Activated CD8-positive, alpha-beta memory T cell treated with anti-CD3 and anti-CD28 coated beads for 1 hour (primary cell): ENCODE measurements around the gene TRPM5.

Experiments used
- DNase-seq, 2 donors: peaks; one replicate each; pipeline ENCODE4 v3.0.0-alpha.2; 2020; ENCODE audit warnings: low read depth in 1 of 2; ENCODE audit errors: extremely low read depth in 1 of 2

TRPM5 gene

DNA sequence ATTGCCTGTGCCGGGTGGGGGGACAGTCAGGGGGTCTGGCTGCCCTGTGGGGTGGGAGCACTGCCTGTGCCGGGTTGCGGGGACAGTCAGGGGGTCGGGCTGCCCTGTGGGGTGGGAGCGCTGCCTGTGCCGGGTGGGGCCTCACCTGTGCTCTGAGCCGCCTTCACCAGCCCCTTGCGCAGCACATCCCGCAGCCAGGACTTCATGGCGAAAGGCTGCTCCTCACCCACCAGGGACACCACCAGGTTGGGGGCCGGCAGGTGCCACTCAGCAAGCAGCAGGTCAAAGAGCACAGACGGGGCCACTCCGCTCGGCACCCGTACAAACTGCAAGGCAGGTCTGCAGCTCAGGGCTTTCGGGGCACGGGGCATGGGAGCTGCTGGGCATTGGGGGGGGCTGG, 22.3 kb downstream of the TRPM5 start:
- no peak for DNase-seq

DNA sequence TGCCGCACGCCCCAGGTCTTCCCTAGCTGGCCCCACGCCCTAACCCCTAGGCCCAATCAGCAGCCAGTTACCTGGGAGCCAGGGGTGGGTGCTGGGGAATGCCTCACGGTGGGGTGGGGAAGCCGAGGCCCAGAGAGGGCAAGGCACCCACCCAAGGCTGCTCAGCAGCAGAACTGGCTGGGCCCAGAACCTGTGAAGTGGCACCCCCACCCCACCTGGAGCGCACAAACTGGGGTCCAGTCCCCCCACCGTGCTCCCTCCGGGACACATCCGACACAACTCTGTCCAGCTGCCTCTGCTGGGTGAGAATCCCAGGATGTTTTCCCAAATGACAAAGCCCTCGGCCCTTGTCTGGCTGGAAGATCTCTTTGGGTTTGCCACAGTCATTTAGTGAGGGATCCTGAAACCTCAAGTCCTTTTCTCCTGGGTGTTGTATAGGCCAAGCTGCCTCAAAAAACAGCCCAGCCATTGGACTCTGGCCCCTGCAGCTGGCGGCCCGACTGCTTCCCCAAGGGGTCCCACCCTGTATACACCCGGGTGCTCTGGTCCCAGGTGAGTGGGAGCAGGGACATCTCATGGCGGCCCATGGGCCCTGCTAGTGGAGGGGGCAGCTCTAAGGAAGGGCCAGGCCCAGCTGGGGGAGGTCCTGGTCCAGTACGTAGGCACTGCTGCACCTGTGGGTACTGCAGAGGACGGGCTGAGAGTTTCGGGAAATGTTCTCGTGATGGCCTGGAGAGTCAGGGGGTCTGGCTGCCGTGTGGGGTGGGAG, 22.9 kb downstream of the TRPM5 start:
- no peak for DNase-seq

DNA sequence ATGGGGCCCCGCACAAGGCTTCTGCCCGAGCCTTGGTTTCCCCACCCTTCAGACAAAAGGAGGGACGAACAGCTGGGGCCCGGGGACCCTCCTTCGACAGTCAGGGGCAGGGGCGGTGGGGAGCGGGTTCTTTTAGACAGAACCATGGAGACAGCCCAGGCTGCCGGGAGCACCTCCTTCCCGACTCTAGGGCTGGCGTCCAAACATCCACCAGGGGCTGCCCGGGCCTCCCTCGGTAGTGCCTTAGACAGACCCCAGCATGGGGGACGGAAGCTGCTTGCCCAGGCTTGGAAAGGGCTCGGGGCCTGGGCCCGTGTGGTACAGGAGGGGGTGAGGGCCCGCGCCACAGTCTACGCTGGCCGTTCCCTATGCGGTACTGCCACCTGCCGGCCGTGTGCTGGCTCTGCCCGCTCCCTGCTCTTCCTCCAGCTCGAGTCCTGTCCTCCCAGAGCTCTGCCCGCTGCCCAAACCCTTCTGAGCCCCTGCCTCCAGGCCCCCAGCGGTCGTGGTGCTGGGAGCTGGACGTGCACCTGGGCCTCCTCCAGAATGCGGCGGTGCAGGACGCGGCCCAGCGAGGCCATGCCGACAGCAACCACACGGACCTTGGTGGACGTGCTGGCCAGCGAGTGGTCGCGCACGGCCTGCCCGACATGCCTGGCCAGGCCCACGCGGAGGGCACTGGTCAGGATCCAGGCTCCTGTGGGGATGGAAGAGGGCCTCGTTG, 23.6 kb downstream of the TRPM5 start:
- peak in 1 of 2 donors; percentile 65 for DNase-seq

DNA sequence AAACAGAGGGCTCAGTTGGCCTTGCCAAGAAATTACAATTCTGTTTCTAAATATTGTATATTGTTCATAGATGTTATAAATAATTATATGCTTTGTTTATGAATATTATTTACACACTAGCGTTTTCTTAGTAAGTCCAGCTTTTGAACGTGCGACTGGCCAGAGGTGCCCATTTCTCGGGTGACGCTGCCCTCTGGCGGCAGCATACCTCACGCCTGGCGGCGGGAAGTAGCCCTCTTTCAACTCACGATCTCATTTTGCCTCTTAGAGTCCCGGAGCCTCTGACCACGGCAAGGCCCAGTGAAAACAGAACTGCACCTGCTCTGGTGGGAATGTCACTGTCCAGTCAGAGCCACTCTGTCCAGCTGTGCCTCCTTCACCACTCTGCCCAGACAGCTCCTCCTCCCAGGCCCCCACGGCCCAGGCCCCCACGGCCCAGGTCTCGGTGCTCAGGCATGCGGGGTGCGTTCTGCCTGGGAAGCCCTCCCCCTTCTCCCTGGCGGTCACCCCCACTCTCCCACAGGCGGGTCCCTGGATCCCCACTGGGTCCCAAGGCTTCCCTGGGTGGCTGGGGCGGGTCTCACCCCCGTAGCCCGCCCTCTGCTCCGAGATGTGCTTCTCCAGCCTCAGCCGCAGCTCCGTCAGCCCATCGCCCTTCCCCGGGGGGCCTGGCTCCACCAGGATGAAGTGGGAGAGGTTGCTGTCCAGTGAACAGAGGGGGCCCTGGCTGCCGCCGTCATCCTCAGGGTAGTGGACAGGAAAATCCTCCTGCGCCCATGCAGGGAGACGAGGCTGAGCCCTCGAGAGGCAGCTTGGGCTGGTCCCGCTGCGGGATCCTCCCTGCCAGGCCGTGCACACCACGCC, 24.4 kb downstream of the TRPM5 start:
- peak in 1 of 2 donors; percentile 50 for DNase-seq

DNA sequence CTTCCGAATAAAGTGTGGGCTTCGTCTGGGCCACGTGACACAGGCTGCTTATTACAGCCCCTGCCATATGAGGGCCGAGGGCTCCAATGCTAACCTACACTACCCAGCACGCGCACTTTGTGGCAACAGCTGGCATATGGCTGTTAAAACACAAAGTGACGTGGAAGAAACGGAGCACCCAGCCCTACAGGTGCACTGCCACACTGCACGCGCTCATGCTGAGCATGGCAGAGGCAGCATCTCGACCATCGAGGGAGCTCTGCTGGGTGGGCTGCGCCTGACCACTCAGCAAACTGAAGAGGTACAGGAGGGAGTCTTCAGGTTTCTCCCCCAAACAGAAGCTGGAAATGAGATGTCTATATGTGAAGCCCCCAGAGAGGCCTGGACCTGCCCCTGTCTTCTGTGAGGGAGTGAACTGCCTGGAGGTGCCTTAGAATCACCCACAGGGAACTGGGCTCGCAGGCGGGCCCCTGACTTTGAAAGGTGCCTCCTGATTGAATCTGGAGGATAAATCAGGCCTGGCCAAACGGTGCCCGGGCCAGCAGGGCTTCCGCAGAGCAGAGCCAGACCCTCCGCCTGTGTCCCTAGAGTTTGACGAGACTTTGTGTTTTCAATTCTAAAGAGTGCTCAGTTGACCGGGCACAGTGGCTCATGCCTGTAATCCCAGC, 25.5 kb downstream of the TRPM5 start:
- DNase-seq, result no peak

DNA sequence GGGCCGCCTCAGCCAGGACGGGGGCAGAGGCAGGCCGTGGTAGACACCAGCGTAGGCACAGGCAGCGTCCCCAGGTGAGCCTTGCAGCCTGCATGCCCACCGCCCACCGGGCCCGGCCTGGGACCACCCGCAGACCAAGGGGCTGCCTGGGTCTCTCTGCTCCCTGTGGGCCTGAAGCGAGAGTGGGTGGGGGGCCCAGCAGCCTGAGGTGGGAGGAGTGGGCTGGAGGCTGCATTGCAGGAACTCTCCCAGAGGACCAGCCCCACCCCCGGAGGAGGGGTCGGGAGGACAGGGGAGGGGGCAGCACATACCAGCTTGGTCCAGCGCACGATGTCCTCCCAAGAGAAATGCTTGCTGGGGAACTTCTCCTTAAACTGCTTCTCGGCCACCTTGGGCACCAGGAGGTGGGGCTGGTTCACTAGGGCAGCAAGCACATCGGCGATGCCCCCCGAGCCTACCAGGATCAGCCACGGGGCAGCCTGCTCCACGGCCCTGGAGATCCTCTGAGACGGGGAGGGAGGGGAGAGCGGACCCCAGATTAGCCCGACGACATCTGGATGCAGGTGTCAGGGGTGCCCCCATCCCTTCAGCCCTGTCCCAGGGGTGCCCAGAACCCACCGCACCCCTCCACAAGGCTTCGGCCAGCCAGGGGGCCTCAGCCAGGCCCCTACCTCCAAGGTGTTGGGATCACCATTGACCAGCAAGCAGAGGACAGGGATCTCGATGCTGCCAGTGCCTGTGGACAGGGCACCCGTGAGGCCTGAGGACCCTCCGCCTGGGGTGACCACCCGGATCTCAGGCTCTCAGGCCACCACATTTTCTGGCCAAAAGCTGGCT, 26.2 kb downstream of the TRPM5 start:
- no peak for DNase-seq

DNA sequence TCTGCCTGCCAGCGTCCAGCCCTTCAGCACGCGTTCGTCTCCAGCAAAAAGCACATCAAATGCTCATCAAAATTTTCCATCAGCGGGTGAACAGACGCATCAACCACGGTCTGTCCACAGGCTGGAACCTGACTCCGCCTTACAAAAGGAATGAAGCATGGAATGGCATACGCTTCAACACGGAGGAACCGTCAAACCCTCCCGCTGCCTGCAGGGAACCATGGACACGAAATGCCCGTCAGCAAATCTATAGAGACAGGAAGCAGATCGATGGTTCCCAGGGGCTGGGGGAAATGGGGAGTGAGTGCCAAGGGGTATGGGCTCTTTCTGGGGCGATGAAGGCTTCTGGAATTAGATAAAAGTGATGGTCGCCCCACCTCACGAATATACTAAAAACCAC, 27.5 kb downstream of the TRPM5 start:
- no peak for DNase-seq

DNA sequence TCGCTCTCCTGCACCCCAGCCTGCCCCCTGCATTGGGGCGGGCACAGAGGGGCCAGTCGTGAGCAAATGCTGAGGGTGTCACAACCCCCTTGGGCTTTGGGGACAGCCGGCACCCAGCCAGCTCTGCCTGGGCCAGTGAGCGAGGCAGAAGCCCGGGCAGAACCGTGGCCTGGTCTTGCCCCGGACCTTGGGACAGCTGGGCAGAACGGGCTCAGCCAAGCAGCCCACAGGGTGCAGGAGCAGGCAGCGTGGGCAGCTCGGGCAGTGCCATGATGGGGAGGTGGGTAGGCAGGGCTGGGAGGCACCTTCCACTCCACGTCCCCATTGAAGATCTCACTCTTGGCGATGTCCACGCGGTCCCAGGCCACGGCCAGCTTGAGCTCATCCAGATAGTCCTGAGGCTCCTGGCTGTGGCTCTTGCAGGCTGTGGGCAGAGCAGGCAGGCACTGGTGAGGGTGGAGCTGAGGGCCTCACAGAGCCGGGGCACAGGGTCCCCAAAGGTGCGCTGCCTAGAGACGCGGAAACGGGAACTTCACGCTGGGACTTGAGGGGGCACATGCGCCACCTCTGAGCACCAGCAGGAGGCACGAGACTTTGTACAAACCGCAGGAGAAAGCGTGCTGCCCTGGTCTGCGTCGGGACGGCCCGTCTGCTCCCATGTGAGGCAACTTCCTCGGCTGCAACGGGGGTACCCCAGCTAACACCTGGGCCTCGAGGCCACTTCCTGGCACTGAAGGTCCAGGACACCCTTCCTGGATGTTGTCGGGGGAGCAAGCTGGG, 28.5 kb downstream of the TRPM5 start:
- DNase-seq, result no peak

DNA sequence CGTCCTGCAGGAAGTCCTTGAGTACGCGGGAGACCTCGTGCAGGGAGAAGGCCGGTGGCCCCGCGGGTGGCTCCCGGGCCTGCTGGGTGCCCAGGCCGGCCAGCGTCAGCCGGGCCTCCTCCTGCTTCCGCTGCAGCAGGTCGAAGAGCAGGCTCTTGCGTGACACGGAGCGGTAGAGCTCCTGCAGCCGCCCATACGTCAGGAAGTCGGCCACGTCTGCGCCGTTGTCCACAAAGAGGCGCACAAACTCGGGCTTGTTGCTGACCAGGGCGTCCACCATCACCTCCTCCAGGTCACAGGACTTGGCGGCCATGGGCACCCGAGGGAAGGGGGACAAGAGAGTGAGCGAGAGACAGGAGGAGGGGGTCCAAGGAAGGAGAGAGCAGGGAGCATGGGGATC, 29.1 kb downstream of the TRPM5 start:
- DNase-seq, result no peak

DNA sequence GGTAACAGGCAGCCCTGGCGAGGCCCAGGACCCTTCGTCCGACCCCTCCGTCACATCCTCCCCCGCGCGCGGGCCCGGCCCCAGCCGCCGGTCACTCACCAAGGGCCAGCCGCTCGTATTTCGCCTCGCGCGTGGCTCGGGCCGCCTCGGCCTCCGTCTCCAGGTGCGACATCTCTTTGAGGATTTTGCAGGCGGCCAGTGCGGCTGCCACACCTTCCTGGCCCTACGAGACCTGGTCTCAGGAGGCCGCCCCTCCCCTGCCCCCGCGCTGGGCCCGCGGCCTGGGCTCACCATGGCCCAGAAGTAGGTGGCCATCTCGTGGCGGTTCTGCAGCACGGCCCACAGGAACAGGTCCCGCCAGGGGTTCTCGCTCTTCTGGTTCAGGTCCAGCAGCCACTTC, 29.7 kb downstream of the TRPM5 start:
- no peak for DNase-seq

DNA sequence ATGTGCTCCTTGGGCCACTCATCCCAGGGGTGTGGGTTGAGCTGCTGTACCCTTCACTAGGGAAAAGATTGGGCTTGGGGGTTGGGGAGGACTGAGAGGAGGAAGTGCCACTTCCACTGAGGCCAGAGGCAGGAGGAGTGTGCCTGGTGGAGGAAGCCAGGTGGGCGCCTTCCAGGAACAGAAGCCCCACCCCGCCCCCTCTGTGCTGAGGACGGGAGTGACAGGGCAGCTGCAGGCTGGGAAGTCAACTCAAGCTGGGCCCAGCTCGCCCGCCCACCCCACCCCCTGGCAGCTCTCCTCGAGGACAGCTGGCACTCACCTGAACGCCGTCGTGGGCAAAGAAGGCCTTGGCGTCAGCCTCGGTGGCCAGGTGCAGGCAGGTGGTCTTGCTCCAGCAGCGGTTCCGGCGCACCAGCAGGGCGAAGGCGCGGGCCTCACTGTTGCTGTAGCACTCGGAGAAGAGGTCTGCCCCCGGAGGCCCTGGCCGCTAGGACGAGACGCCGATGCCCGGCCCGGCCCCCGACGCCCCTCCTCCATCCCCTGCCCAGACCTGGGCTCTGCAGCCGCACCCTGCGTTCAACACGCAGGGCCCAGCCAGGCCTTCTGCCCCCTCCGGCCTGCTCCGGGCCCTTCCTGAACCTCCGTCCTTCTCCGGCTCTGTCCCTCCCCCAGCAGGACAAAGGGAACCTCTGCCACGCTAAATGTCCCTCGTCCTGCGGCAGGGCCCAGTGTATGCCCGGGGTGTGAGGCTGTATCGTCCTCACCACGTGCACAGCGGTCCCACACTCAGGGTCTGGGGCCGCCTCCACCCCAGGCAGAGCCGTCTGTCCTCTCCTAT, 30.4 kb downstream of the TRPM5 start:
- no peak for DNase-seq

DNA sequence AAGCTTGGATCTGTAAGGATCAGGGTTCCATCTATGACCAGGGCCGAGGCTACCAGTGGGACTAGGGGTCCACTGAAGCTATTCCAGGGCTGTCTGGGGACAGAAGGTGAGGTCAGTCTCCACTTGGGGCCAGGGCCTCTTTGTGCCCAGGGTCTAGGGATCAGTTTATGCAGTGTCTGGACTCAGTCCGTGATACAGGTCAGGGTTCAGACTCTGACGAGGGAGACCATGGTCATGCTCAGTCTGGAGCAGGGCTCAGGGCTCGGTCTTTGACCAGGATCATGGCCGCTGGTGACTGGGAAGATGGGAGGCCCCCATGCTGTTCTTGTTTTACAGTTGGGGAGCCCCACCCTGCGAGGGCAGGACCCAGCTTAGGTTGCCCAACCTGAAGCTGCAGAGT, 32.0 kb downstream of the TRPM5 start:
- no peak for DNase-seq

DNA sequence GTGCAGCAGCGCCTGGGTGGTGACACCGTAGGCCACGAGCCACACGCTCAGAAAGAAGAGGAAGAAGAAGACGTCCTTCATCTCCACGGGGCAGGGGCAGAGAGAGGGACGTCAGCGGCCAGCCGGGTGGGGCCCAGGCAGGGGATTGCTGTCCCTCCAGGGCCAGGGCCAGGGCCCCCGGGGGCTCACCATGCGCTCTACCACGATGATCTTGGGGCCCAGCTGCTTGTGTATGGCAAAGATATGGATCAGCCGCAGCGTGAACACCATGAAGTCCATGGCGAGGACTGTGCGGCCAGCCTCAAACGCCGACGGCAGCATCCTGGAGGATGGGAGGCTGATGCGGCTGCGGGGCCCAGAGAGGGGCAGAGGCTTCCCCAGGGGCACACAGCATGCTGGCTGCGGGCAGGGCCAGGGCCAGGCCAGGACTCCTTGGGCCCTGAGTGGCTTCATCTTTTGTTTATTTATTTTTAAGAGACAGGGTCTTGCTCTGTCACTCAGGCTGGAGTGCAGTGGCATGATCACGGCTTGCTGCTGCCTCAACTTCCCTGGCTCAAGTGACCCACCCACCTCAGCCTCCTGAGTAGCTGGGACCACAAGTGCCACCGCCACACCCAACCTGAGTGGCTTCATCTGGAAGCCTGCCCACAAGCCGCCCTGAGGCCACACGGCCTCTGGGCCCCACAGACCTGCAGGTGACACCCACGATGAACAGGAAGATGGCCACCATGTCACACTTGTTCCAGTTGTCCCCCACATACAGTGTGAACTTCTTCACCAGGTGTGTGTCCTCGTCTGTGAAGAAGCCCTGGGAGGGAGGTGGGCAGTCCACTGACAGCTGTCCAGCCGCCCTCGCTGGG, 32.6 kb downstream of the TRPM5 start:
- no peak for DNase-seq

DNA sequence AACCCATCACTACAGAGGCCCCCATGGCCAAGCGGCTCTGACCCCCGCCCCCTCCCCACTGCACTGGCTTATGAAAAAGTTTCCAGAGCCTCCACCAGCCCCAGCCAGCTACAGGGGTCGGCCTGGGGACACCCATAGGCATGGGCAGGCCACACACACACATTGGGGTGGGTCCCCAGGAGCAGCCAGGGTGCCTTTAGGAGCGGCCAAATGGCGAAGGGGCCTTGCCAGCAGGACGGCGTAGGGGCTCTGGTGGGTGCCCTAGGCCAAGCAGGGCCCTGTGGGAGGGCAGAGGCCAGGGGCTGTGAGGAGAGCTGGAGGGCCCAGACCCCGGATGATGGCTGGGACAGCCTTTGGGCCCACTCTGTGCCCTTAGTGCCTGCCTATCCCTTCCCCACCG, 33.7 kb downstream of the TRPM5 start:
- DNase-seq, result no peak

DNA sequence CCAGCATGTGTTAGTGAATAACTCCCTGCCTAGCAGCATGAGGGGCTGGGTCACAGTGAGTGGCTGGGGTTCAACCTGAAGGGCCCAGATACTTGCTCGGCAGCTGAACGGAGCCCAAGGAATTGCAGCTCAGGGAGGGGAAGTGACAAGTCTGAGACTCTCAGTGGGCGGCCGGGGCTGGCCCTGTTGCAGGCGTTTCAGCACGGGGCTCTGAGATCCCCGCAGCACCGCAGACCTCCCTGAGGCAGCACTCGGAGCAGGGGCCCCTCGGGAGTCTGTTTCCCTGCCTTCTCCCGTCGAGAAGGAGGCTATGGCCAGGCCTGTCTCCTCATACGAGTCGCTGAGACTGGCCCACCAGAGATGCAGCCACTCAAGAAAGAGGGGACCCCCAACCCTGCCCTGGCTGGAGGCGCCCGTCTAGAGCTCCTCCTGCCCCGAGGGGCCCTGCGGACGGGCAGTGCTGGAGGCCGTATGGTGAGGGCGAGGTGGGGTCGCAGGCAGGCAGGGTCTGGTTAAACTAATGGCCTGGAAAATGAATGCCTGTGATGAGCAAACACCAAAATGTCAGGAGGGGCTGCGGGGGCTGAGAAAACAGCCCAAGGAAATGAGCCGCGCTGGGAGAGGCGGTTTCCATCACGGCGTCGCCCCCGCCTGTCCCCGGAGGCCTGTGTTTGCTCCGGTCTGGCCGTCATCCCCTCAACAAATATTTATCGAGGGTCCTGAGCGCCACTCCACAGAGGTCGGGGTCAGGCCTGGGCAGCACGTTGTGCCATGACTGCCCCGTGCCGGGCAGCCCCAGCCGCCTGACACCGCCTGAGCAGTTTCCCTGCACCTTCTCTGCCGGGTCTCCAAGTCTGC, 34.5 kb downstream of the TRPM5 start:
- no peak for DNase-seq

DNA sequence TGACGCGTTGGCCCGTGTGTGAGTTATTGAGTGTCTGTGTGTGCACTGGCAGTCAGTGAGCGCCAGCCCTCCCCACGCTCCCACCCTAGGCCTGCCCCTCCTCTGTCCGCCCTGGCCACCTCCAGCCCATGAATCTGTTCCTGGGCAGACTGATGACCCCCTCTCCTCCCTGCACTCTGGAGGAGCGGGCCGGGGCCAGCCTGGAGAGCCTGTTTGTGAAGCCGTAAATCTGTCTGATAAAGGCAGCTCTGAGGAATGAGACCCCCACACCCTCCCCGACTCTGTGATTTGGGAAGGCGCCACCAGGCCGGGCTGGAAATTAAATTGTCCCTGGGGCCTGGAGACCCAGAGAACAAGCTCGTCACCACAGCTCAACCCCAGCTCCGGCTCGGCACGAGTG, 35.2 kb downstream of the TRPM5 start:
- no peak for DNase-seq

DNA sequence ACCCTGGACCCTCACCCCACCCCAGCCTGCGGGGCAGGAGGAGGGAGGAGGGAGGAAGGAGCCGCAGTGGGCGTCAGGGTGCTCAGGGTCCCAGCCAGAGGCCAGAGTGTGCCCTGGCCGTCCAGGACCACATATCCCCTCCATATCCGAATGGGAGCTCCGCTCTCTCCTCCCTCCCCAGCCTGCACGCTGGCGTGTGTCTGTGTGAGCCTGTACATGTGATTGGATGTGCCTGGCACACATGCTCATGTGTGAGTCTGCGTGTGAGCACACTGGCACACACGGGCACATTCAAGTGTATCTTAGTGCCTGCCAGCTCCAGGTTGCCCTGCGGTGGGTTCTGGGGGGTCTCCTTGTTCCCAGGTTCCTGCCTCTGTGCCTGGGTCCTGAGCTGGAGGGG, 35.6 kb downstream of the TRPM5 start:
- DNase-seq, result no peak
